AG08396 (cell line): Measurements from ENCODE around the gene EPB41L5.
"Not testable (repeated sequence)": the region's sequence is repeated elsewhere in the genome, so short reads cannot be mapped to it uniquely, and the experiment has no call there.

Source experiments
- DNase-seq: peaks from one replicate; pipeline ENCODE4 v3.0.0; 2012; ENCODE audit warnings: low spot score, mixed read lengths

Gene EPB41L5

GRCh38 chr2:120199817-120200459 lies 187.1 kb downstream of the EPB41L5 start:
- not testable (repeated sequence) for DNase-seq

GRCh38 chr2:120203251-120204021 lies 190.6 kb downstream of the EPB41L5 start:
- peak; percentile 1 for DNase-seq

GRCh38 chr2:120204022-120204405 lies 191.1 kb downstream of the EPB41L5 start:
- peak; percentile 5 for DNase-seq

GRCh38 chr2:120204417-120204816 lies 191.5 kb downstream of the EPB41L5 start:
- no peak for DNase-seq

- DNase-seq: no peak
Observed at GRCh38 chr2:120204945-120205670, 192.2 kb downstream of the EPB41L5 start.

GRCh38 chr2:120206022-120206581 lies 193.2 kb downstream of the EPB41L5 start:
- peak; percentile 15 for DNase-seq

- DNase-seq: no peak
Observed at GRCh38 chr2:120208381-120209353, 195.8 kb downstream of the EPB41L5 start.

- peak; percentile 3 for DNase-seq
Observed at GRCh38 chr2:120209427-120210269, 196.8 kb downstream of the EPB41L5 start.

- no peak for DNase-seq
Observed at GRCh38 chr2:120210270-120210693, 197.4 kb downstream of the EPB41L5 start.

GRCh38 chr2:120218181-120218580 lies 205.3 kb downstream of the EPB41L5 start:
- DNase-seq: peak; percentile 3

GRCh38 chr2:120219291-120219690 lies 206.4 kb downstream of the EPB41L5 start:
- DNase-seq: no peak

GRCh38 chr2:120219766-120220165 lies 206.9 kb downstream of the EPB41L5 start:
- peak; percentile 5 for DNase-seq

GRCh38 chr2:120220756-120221155 lies 207.9 kb downstream of the EPB41L5 start:
- peak; percentile 3 for DNase-seq

GRCh38 chr2:120221616-120222015 lies 208.7 kb downstream of the EPB41L5 start:
- no peak for DNase-seq

GRCh38 chr2:120222186-120223033 lies 209.5 kb downstream of the EPB41L5 start:
- no peak for DNase-seq

- peak; percentile 99 for DNase-seq
Observed at GRCh38 chr2:120223034-120223912, 210.4 kb downstream of the EPB41L5 start, which contains the start of gene TMEM185B. TMEM185B (minus strand) TSS chr2:120223400; CDS start chr2:120222976, 424 bp downstream.

GRCh38 chr2:120224256-120224655 lies 211.4 kb downstream of the EPB41L5 start:
- no peak for DNase-seq
